Measurements from ENCODE around the gene TMEM88. TPM values are rescaled to one million over a fixed set of nuclear protein-coding genes. Genes with fewer than 3 reads are reported as not detected.

Gene TMEM88
- total RNA-seq, 5 donors from 2014 or later (not counting 1 experiment from before 2014, with no cell fraction given) = 5.8 to 27.1 (median 8.4) TPM

GRCh38 chr17:7822126-7822525 is 32.7 kb upstream of the TMEM88 start:
- ATAC-seq (replicated peaks in 1 of 4) = no peak
- H3K4me3 ChIP-seq (ENCODE audit: control insufficient read depth in 1 of 2, extremely low read depth in 1 of 2, low read length in 1 of 2) = no peak overlapping the region
- no peaks in the 10 kb centered on the region for H3K36me3 ChIP-seq (ENCODE audit: control insufficient read depth in 2 of 2, extremely low read depth in 1 of 2, insufficient read depth in 1 of 2, low read length in 1 of 2)
- H3K27ac ChIP-seq (ENCODE audit: low read length) = no peak overlapping the region
- 71% methylated on average over 9 of the region's 14 CpGs for WGBS (ENCODE audit: insufficient coverage)
- Mint-ChIP-seq H3K4me1 (peaks cover 0 to 5% (median 0%) of the 10 kb centered on the region in 3 donors), H3K27me3 (peaks cover 0 to 2% of the 10 kb centered on the region in 2 donors), H3K9me3 (no peaks in the 10 kb centered on the region), H3K4me3 (no peak overlapping the region), H3K27ac (no peak overlapping the region), H3K36me3 (no peaks in the 10 kb centered on the region)
- CTCF ChIA-PET = interaction anchor here in 1 of 2 donors (0.6 kb wide), 2 partner anchors 61 to 161 kb away, joined by 3 read pairs; no protein-coding TSS in a partner anchor
- H3K27me3 ChIP-seq (replicated peaks in 1 of 2; ENCODE audit: control insufficient read depth in 2 of 2, extremely low read depth in 1 of 2, insufficient read depth in 2 of 2, low read length in 1 of 2) = peaks cover 0 to 14% of the 10 kb centered on the region in 2 experiments
- no peaks in the 10 kb centered on the region for H3K4me1 ChIP-seq (ENCODE audit: control insufficient read depth in 1 of 2, extremely low read depth in 1 of 2, insufficient read depth in 2 of 2, low read length in 2 of 2)
- H3K9me3 ChIP-seq = no peaks in the 10 kb centered on the region
- POLR2A ChIA-PET = no interaction called here
- DNase-seq = no peak

GRCh38 chr17:7823581-7824001 is 31.3 kb upstream of the TMEM88 start:
- no peak overlapping the region for H3K4me3 ChIP-seq (ENCODE audit: control insufficient read depth in 1 of 2, extremely low read depth in 1 of 2, low read length in 1 of 2)
- H3K4me3 Mint-ChIP-seq = no peak overlapping the region
- ATAC-seq (replicated peaks in 1 of 4) = no peak
- no peaks in the 10 kb centered on the region for H3K9me3 Mint-ChIP-seq
- POLR2A ChIA-PET = no interaction called here
- CTCF ChIA-PET = interaction anchor here (0.6 kb wide), 6 partner anchors 19 to 1093 kb away, joined by 3 to 5 read pairs (median 4); no protein-coding TSS in a partner anchor
- no peak for DNase-seq
- H3K4me1 Mint-ChIP-seq = peaks cover 0 to 5% (median 0%) of the 10 kb centered on the region in 3 donors
- no peaks in the 10 kb centered on the region for H3K4me1 ChIP-seq (ENCODE audit: control insufficient read depth in 1 of 2, extremely low read depth in 1 of 2, insufficient read depth in 2 of 2, low read length in 2 of 2)
- no peaks in the 10 kb centered on the region for H3K36me3 ChIP-seq (ENCODE audit: control insufficient read depth in 2 of 2, extremely low read depth in 1 of 2, insufficient read depth in 1 of 2, low read length in 1 of 2)
- H3K27me3 ChIP-seq (replicated peaks in 1 of 2; ENCODE audit: control insufficient read depth in 2 of 2, extremely low read depth in 1 of 2, insufficient read depth in 2 of 2, low read length in 1 of 2) = peaks cover 0 to 12% of the 10 kb centered on the region in 2 experiments
- H3K27me3 Mint-ChIP-seq = peaks cover 0 to 2% of the 10 kb centered on the region in 2 donors
- H3K9me3 ChIP-seq = no peaks in the 10 kb centered on the region
- 94% methylated on average over 19 of the region's 20 CpGs for WGBS (ENCODE audit: insufficient coverage)
- no peak overlapping the region for H3K27ac ChIP-seq (ENCODE audit: low read length)
- no peaks in the 10 kb centered on the region for H3K36me3 Mint-ChIP-seq
- H3K27ac Mint-ChIP-seq = no peak overlapping the region

- Histone ChIP-seq H3K36me3 (ENCODE audit: control insufficient read depth in 2 of 2, extremely low read depth in 1 of 2, insufficient read depth in 1 of 2, low read length in 1 of 2) (no peaks in the 10 kb centered on the region), H3K27me3 (replicated peaks in 1 of 2; ENCODE audit: control insufficient read depth in 2 of 2, extremely low read depth in 1 of 2, insufficient read depth in 2 of 2, low read length in 1 of 2) (peaks cover 0 to 12% of the 10 kb centered on the region in 2 experiments), H3K4me3 (ENCODE audit: control insufficient read depth in 1 of 2, extremely low read depth in 1 of 2, low read length in 1 of 2) (no peak overlapping the region), H3K9me3 (no peaks in the 10 kb centered on the region), H3K27ac (ENCODE audit: low read length) (no peak overlapping the region), H3K4me1 (ENCODE audit: control insufficient read depth in 1 of 2, extremely low read depth in 1 of 2, insufficient read depth in 2 of 2, low read length in 2 of 2) (no peaks in the 10 kb centered on the region)
- Mint-ChIP-seq H3K9me3 (no peaks in the 10 kb centered on the region), H3K27ac (no peak overlapping the region), H3K27me3 (peaks cover 3 to 4% of the 10 kb centered on the region in 2 donors), H3K4me3 (no peak overlapping the region), H3K4me1 (peaks cover 0 to 5% (median 0%) of the 10 kb centered on the region in 3 donors), H3K36me3 (no peaks in the 10 kb centered on the region)
- ATAC-seq (replicated peaks in 1 of 4) (no peak), DNase-seq (no peak)
- POLR2A ChIA-PET = interaction anchor here in 1 of 2 donors (0.6 kb wide), 1 partner anchor 337 kb away, joined by 3 read pairs; no protein-coding TSS in a partner anchor
- 90% methylated on average over 8 of the region's 9 CpGs for WGBS (ENCODE audit: insufficient coverage)
- CTCF ChIA-PET = interaction anchor here (0.8 to 1.4 kb wide), 4 partner anchors 17 to 166 kb away, joined by 3 to 7 read pairs (median 3); no protein-coding TSS in a partner anchor
These were observed 30.6 kb upstream of the TMEM88 start for GRCh38 chr17:7824021-7824924.

- 58% methylated on average over 8 of the region's 12 CpGs for WGBS (ENCODE audit: insufficient coverage)
- Mint-ChIP-seq H3K4me3 (no peak overlapping the region), H3K27ac (no peak overlapping the region), H3K27me3 (peaks cover 4% of the 10 kb centered on the region in 2 donors), H3K4me1 (peaks cover 0 to 5% (median 0%) of the 10 kb centered on the region in 3 donors), H3K9me3 (no peaks in the 10 kb centered on the region), H3K36me3 (no peaks in the 10 kb centered on the region)
- Histone ChIP-seq H3K9me3 (no peaks in the 10 kb centered on the region), H3K27ac (ENCODE audit: low read length) (no peak overlapping the region), H3K36me3 (ENCODE audit: control insufficient read depth in 2 of 2, extremely low read depth in 1 of 2, insufficient read depth in 1 of 2, low read length in 1 of 2) (no peaks in the 10 kb centered on the region), H3K27me3 (replicated peaks in 1 of 2; ENCODE audit: control insufficient read depth in 2 of 2, extremely low read depth in 1 of 2, insufficient read depth in 2 of 2, low read length in 1 of 2) (peaks cover 0 to 15% of the 10 kb centered on the region in 2 experiments), H3K4me3 (ENCODE audit: control insufficient read depth in 1 of 2, extremely low read depth in 1 of 2, low read length in 1 of 2) (no peak overlapping the region), H3K4me1 (ENCODE audit: control insufficient read depth in 1 of 2, extremely low read depth in 1 of 2, insufficient read depth in 2 of 2, low read length in 2 of 2) (no peaks in the 10 kb centered on the region)
- POLR2A ChIA-PET = interaction anchor here in 1 of 2 donors (0.6 kb wide), 2 partner anchors 338 to 424 kb away, joined by 3 read pairs; partner anchors contain the start of gene PFAS
- ATAC-seq (replicated peaks in 1 of 4) (no peak), DNase-seq (no peak)
- CTCF ChIA-PET = interaction anchor here (0.6 to 1.4 kb wide), 8 partner anchors 8 to 1025 kb away, joined by 3 to 8 read pairs (median 4); partner anchors contain the start of genes CYB5D1 (in 1 of the 2), NAA38 (in 1 of the 2) and SAT2 (in 1 of the 2)
These were observed 29.5 kb upstream of the TMEM88 start for GRCh38 chr17:7825206-7825990.

GRCh38 chr17:7830616-7831015 is 24.2 kb upstream of the TMEM88 start:
- H3K9me3 Mint-ChIP-seq = no peaks in the 10 kb centered on the region
- Histone ChIP-seq H3K27ac (ENCODE audit: low read length) (no peak overlapping the region), H3K27me3 (replicated peaks in 1 of 2; ENCODE audit: control insufficient read depth in 2 of 2, extremely low read depth in 1 of 2, insufficient read depth in 2 of 2, low read length in 1 of 2) (peaks cover 0 to 23% of the 10 kb centered on the region in 2 experiments), H3K4me1 (ENCODE audit: control insufficient read depth in 1 of 2, extremely low read depth in 1 of 2, insufficient read depth in 2 of 2, low read length in 2 of 2) (peaks cover 4 to 20% of the 10 kb centered on the region in 2 experiments), H3K36me3 (ENCODE audit: control insufficient read depth in 2 of 2, extremely low read depth in 1 of 2, insufficient read depth in 1 of 2, low read length in 1 of 2) (no peaks in the 10 kb centered on the region), H3K4me3 (ENCODE audit: control insufficient read depth in 1 of 2, extremely low read depth in 1 of 2, low read length in 1 of 2) (no peak overlapping the region), H3K9me3 (no peaks in the 10 kb centered on the region)
- H3K27me3 Mint-ChIP-seq = peaks cover 3 to 4% of the 10 kb centered on the region in 2 donors
- no peak overlapping the region for H3K4me3 Mint-ChIP-seq
- ChIA-PET CTCF (no interaction called here), POLR2A (no interaction called here)
- DNase-seq (no peak), ATAC-seq (replicated peaks in 1 of 4) (no peak)
- peaks cover 6 to 8% (median 8%) of the 10 kb centered on the region in 3 donors for H3K4me1 Mint-ChIP-seq
- whole genome bisulfite sequencing (ENCODE audit: insufficient coverage) = 88% methylated on average over 7 of the region's 8 CpGs
- H3K36me3 Mint-ChIP-seq = no peaks in the 10 kb centered on the region
- H3K27ac Mint-ChIP-seq = no peak overlapping the region

- Mint-ChIP-seq H3K4me3 (no peak overlapping the region), H3K36me3 (no peaks in the 10 kb centered on the region), H3K9me3 (no peaks in the 10 kb centered on the region), H3K4me1 (peaks cover 10 to 13% (median 11%) of the 10 kb centered on the region in 3 donors), H3K27me3 (peaks cover 3 to 4% of the 10 kb centered on the region in 2 donors), H3K27ac (no peak overlapping the region)
- ATAC-seq (replicated peaks in 1 of 4) = no peak
- 60% methylated on average over 1 of the region's 7 CpGs for WGBS (ENCODE audit: insufficient coverage)
- ChIA-PET POLR2A (no interaction called here), CTCF (no interaction called here)
- Histone ChIP-seq H3K4me1 (ENCODE audit: control insufficient read depth in 1 of 2, extremely low read depth in 1 of 2, insufficient read depth in 2 of 2, low read length in 2 of 2) (peaks cover 4 to 26% of the 10 kb centered on the region in 2 experiments), H3K36me3 (ENCODE audit: control insufficient read depth in 2 of 2, extremely low read depth in 1 of 2, insufficient read depth in 1 of 2, low read length in 1 of 2) (no peaks in the 10 kb centered on the region), H3K4me3 (ENCODE audit: control insufficient read depth in 1 of 2, extremely low read depth in 1 of 2, low read length in 1 of 2) (no peak overlapping the region), H3K27ac (ENCODE audit: low read length) (no peak overlapping the region), H3K9me3 (no peaks in the 10 kb centered on the region), H3K27me3 (replicated peaks in 1 of 2; ENCODE audit: control insufficient read depth in 2 of 2, extremely low read depth in 1 of 2, insufficient read depth in 2 of 2, low read length in 1 of 2) (peaks cover 0 to 20% of the 10 kb centered on the region in 2 experiments)
- no peak for DNase-seq
These were observed 23.6 kb upstream of the TMEM88 start for GRCh38 chr17:7831233-7831632.

All from T-cell (primary cell).